ENCODE results near the gene TMEM267. TPM values are rescaled to one million over a fixed set of nuclear protein-coding genes. Genes with fewer than 3 reads are reported as not detected.

The TMEM267 gene
- total RNA-seq, 1 experiment from 2014 or later, result 9.7 TPM

GRCh38 chr5:43421450-43422133, 62.1 kb downstream of the TMEM267 start:
- ChIA-PET POLR2A (ENCODE audit: low non-redundant PET) (no interaction called here), CTCF (no interaction called here)
- Histone ChIP-seq H3K27ac (ENCODE audit: low read depth, low read length, poor library complexity, severe bottlenecking) (no peak overlapping the region), H3K36me3 (ENCODE audit: insufficient read depth, low read length, poor library complexity, severe bottlenecking) (no peaks in the 10 kb centered on the region), H3K9me3 (ENCODE audit: low read depth, low read length, poor library complexity, severe bottlenecking) (no peaks in the 10 kb centered on the region), H3K4me1 (ENCODE audit: insufficient read depth, low read length, poor library complexity, severe bottlenecking) (no peaks in the 10 kb centered on the region), H3K27me3 (replicated peaks; ENCODE audit: insufficient read depth, low read depth, low read length, poor library complexity) (no peaks in the 10 kb centered on the region), H3K4me3 (ENCODE audit: low read depth, low read length, poor library complexity, severe bottlenecking) (no peak overlapping the region)
- TF ChIP-seq CTCF (conservative IDR thresholded peaks at IDR 0.05; ENCODE audit: low read depth, low read length) (no peak), EZH2 (IDR thresholded peaks at IDR 0.05; ENCODE audit: borderline replicate concordance, low read depth, low read length, poor library complexity, severe bottlenecking) (no peak)
- no peak for DNase-seq (ENCODE audit: low spot score)
- BruUV-seq (replicated peaks), result no TSS peak
- intact Hi-C loops (cut with micrococcal nuclease; ENCODE audit: unreplicated experiment), result no loop called here

DNA sequence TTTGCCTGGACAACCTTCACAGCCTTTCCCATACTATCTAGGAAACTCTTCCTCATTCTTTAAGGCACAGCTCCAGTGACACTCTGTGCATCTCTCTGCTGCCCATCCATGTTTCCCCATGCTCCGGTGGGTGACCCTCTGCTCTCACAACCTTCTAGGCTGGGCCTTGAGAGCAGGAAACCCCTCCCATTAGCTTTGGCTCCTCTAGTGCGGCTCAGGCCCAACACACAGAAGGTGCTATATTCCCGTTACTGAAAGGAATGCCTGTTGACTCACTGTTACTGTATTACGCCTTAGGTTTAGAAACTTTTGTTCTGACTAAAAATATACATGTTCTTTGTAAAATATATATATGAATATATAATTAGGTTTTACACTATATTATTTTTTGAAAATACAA, 63.4 kb downstream of the TMEM267 start:
- no peak for TF ChIP-seq EZH2 (IDR thresholded peaks at IDR 0.05; ENCODE audit: borderline replicate concordance, low read depth, low read length, poor library complexity, severe bottlenecking)
- no peak for TF ChIP-seq CTCF (conservative IDR thresholded peaks at IDR 0.05; ENCODE audit: low read depth, low read length)
- ChIA-PET CTCF (no interaction called here), POLR2A (ENCODE audit: low non-redundant PET) (no interaction called here)
- H3K36me3 ChIP-seq (ENCODE audit: insufficient read depth, low read length, poor library complexity, severe bottlenecking), result no peaks in the 10 kb centered on the region
- no peaks in the 10 kb centered on the region for H3K4me1 ChIP-seq (ENCODE audit: insufficient read depth, low read length, poor library complexity, severe bottlenecking)
- no peak for DNase-seq (ENCODE audit: low spot score)
- H3K4me3 ChIP-seq (ENCODE audit: low read depth, low read length, poor library complexity, severe bottlenecking), result no peak overlapping the region
- no peaks in the 10 kb centered on the region for H3K9me3 ChIP-seq (ENCODE audit: low read depth, low read length, poor library complexity, severe bottlenecking)
- BruUV-seq (replicated peaks), result no TSS peak
- no peak overlapping the region for H3K27ac ChIP-seq (ENCODE audit: low read depth, low read length, poor library complexity, severe bottlenecking)
- H3K27me3 ChIP-seq (replicated peaks; ENCODE audit: insufficient read depth, low read depth, low read length, poor library complexity), result no peaks in the 10 kb centered on the region
- intact Hi-C loops (cut with micrococcal nuclease; ENCODE audit: unreplicated experiment), result no loop called here

DNA sequence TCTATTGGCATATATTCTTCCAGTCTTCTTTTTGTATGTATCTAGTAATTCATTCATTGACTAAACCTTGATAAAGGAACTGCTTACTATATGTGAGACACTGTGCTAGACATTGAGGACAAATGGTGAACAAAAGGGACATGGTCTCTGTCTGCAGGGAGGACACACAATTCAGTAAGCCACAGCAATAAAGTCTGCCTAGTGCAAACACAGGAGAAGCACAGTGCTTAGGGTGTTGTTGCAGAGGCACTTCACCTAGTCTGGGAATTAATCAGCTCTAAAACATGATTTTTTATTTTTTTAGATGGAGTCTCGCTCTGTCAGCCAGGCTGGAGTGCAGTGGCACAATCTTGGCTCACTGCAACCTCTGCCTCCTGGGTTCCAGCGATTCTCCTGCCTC, 65.1 kb downstream of the TMEM267 start:
- ChIA-PET POLR2A (ENCODE audit: low non-redundant PET) (no interaction called here), CTCF (no interaction called here)
- no TSS peak for BruUV-seq (replicated peaks)
- no peaks in the 10 kb centered on the region for H3K27me3 ChIP-seq (replicated peaks; ENCODE audit: insufficient read depth, low read depth, low read length, poor library complexity)
- intact Hi-C loops (cut with micrococcal nuclease; ENCODE audit: unreplicated experiment), result no loop called here
- H3K36me3 ChIP-seq (ENCODE audit: insufficient read depth, low read length, poor library complexity, severe bottlenecking), result no peaks in the 10 kb centered on the region
- H3K4me1 ChIP-seq (ENCODE audit: insufficient read depth, low read length, poor library complexity, severe bottlenecking), result no peaks in the 10 kb centered on the region
- H3K27ac ChIP-seq (ENCODE audit: low read depth, low read length, poor library complexity, severe bottlenecking), result no peak overlapping the region
- H3K9me3 ChIP-seq (ENCODE audit: low read depth, low read length, poor library complexity, severe bottlenecking), result no peaks in the 10 kb centered on the region
- TF ChIP-seq EZH2 (IDR thresholded peaks at IDR 0.05; ENCODE audit: borderline replicate concordance, low read depth, low read length, poor library complexity, severe bottlenecking) (no peak), CTCF (conservative IDR thresholded peaks at IDR 0.05; ENCODE audit: low read depth, low read length) (no peak)
- H3K4me3 ChIP-seq (ENCODE audit: low read depth, low read length, poor library complexity, severe bottlenecking), result no peak overlapping the region
- DNase-seq (ENCODE audit: low spot score), result no peak

Measured in A673 (cell line).